Measurements from ENCODE around the gene NCKAP5. TPM values are rescaled to one million over a fixed set of nuclear protein-coding genes. Genes with fewer than 3 reads are reported as not detected.

The NCKAP5 gene
- total and polyA plus RNA-seq, 2 of the 8 experiments (the other 6 are each of a cell fraction or from before 2014, with no cell fraction given) = 0.27 to 0.86 TPM

GRCh38 chr2:132692816-132693215 is 875.4 kb downstream of the NCKAP5 start:
- no peak overlapping the region for H3K14ac ChIP-seq (ENCODE audit: insufficient read length)
- no peak overlapping the region for H4K5ac ChIP-seq (ENCODE audit: insufficient read length, low read depth, low read length)
- no peak overlapping the region for H2BK20ac ChIP-seq (ENCODE audit: low read length)
- H2AFZ ChIP-seq (ENCODE audit: low read length) = no peak overlapping the region
- no peak overlapping the region for H2BK5ac ChIP-seq (ENCODE audit: low read depth, low read length)
- H3K27me3 ChIP-seq (replicated peaks in 1 of 4; ENCODE audit: control insufficient read depth in 3 of 4, extremely low read depth in 1 of 4, insufficient read depth in 3 of 4, low read length in 3 of 4) = no peaks in the 10 kb centered on the region
- H2BK15ac ChIP-seq (ENCODE audit: low read length) = no peak overlapping the region
- no peaks in the 10 kb centered on the region for H3K36me3 ChIP-seq (ENCODE audit: control insufficient read depth in 2 of 4, insufficient read depth in 4 of 4, low read length in 3 of 4)
- no peak for FAIRE-seq
- H2AK5ac ChIP-seq (ENCODE audit: low read depth, low read length) = no peak overlapping the region
- H4K8ac ChIP-seq (ENCODE audit: extremely low read depth, insufficient read depth, low read length) = no peak overlapping the region
- H3K79me1 ChIP-seq (ENCODE audit: low read depth, low read length) = no peaks in the 10 kb centered on the region
- CTCF ChIA-PET (ENCODE audit: partially characterized antibody) = interaction anchor here (1.1 kb wide), 1 partner anchor 23 kb away, joined by 3 read pairs; the partner anchor contains the start of gene LYPD1
- POLR2A ChIA-PET (ENCODE audit: partially characterized antibody) = no interaction called here
- H2BK12ac ChIP-seq (ENCODE audit: low read depth, low read length) = no peak overlapping the region
- no peak for DNase-seq (ENCODE audit: low read depth in 1 of 2, low spot score in 2 of 2)
- no peak overlapping the region for H2BK120ac ChIP-seq (replicated peaks; ENCODE audit: low read depth, low read length)
- WGBS, 2 experiments (ENCODE audit: extremely low coverage in 1 of 2, insufficient coverage in 1 of 2, insufficient read length in 1 of 2, insufficient replicate concordance in 2 of 2, low coverage in 1 of 2, low lambda C conversion rate in 2 of 2, missing lambda C conversion rate in 1 of 2) = 95% methylated on average over 1 of the region's 1 CpG; no CpG with 5 or more reads in 1 of the 2 experiments
- H3K9ac ChIP-seq (replicated peaks in 1 of 4; ENCODE audit: extremely low read depth in 1 of 4, low read depth in 3 of 4, low read length in 3 of 4) = no peak overlapping the region
- no peak overlapping the region for H3K23ac ChIP-seq (ENCODE audit: insufficient read length)
- no peak overlapping the region for H4K91ac ChIP-seq (replicated peaks; ENCODE audit: insufficient read length, low read length)
- H3K27ac ChIP-seq (ENCODE audit: low read depth, low read length) = no peak overlapping the region
- no peak overlapping the region for H3K4me3 ChIP-seq (ENCODE audit: extremely low read depth in 1 of 4, insufficient read depth in 2 of 4, low read depth in 3 of 4, low read length in 4 of 4)
- H3K4me1 ChIP-seq (replicated peaks in 1 of 4; ENCODE audit: control insufficient read depth in 3 of 4, insufficient read depth in 4 of 4, low read length in 3 of 4) = peaks cover 0 to 5% (median 2%) of the 10 kb centered on the region in 4 experiments; a peak in 2 of 7 replicates
- no peaks in the 10 kb centered on the region for H3K23me2 ChIP-seq (ENCODE audit: low read depth, low read length)
- no peak overlapping the region for H3K56ac ChIP-seq (replicated peaks; ENCODE audit: insufficient read length, low read depth, low read length)
- H3K79me2 ChIP-seq (ENCODE audit: control insufficient read depth in 1 of 2, insufficient read depth in 2 of 2, low read length in 2 of 2) = no peaks in the 10 kb centered on the region
- no peak overlapping the region for H3K18ac ChIP-seq (ENCODE audit: extremely low read depth, low read length)
- H4K20me1 ChIP-seq (replicated peaks in 1 of 2; ENCODE audit: control insufficient read depth in 1 of 2, insufficient read depth in 2 of 2, low read length in 2 of 2) = no peaks in the 10 kb centered on the region
- no peak overlapping the region for H3K4me2 ChIP-seq (ENCODE audit: insufficient read depth in 1 of 2, low read depth in 2 of 2, low read length in 2 of 2)
- H3K4ac ChIP-seq (replicated peaks; ENCODE audit: insufficient read length, low read depth, low read length) = no peak overlapping the region
- H3K9me3 ChIP-seq (ENCODE audit: insufficient read depth in 2 of 2, low read depth in 1 of 2, low read length in 1 of 2) = no peaks in the 10 kb centered on the region
- no peak for TF ChIP-seq ATF2 (IDR thresholded peaks at IDR 0.05; ENCODE audit: low read length)
- TF ChIP-seq, protein P1, sequence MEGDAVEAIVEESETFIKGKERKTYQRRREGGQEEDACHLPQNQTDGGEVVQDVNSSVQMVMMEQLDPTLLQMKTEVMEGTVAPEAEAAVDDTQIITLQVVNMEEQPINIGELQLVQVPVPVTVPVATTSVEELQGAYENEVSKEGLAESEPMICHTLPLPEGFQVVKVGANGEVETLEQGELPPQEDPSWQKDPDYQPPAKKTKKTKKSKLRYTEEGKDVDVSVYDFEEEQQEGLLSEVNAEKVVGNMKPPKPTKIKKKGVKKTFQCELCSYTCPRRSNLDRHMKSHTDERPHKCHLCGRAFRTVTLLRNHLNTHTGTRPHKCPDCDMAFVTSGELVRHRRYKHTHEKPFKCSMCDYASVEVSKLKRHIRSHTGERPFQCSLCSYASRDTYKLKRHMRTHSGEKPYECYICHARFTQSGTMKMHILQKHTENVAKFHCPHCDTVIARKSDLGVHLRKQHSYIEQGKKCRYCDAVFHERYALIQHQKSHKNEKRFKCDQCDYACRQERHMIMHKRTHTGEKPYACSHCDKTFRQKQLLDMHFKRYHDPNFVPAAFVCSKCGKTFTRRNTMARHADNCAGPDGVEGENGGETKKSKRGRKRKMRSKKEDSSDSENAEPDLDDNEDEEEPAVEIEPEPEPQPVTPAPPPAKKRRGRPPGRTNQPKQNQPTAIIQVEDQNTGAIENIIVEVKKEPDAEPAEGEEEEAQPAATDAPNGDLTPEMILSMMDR (IDR thresholded peaks at IDR 0.05; ENCODE audit: control extremely low read depth in 1 of 3, insufficient read depth in 1 of 3, low read depth in 1 of 3, low read length in 3 of 3) = no peak
- no peak for TF ChIP-seq RXRA (IDR thresholded peaks at IDR 0.05; ENCODE audit: insufficient read depth, low read depth, low read length)
- no peak for TF ChIP-seq JUND (IDR thresholded peaks at IDR 0.05; ENCODE audit: low read length)
- no peak for TF ChIP-seq EP300 (IDR thresholded peaks at IDR 0.05; ENCODE audit: borderline replicate concordance in 1 of 2, low read depth in 2 of 2, low read length in 2 of 2)
- no peak for TF ChIP-seq TAF1 (IDR thresholded peaks at IDR 0.05; ENCODE audit: low read depth, low read length)
- TF ChIP-seq TBP (IDR thresholded peaks at IDR 0.05; ENCODE audit: low read depth, low read length) = no peak
- no peak for TF ChIP-seq SIRT6 (IDR thresholded peaks at IDR 0.05; ENCODE audit: low read length)
- TF ChIP-seq FOSL1 (IDR thresholded peaks at IDR 0.05; ENCODE audit: insufficient read depth, low read depth, low read length) = no peak
- no peak for TF ChIP-seq CREB1 (IDR thresholded peaks at IDR 0.05)
- TF ChIP-seq SRF (IDR thresholded peaks at IDR 0.05; ENCODE audit: low read depth, low read length) = no peak
